ENCODE results near the gene MINDY4. TPM values are rescaled to one million over a fixed set of nuclear protein-coding genes. Genes with fewer than 3 reads are reported as not detected.

MINDY4 gene
- total and polyA plus RNA-seq, 2 of the 4 experiments (the other 2 are of a cell fraction) = 1.8 to 3.6 TPM

GRCh38 chr7:30824821-30825720 lies 53.9 kb downstream of the MINDY4 start:
- Histone ChIP-seq H3K27me3 (ENCODE audit: control insufficient read depth, insufficient read depth, low read length) (no peaks in the 10 kb centered on the region; the same call in 1 of the 2 replicates), H4K20me1 (ENCODE audit: insufficient read depth, low read length) (no peaks in the 10 kb centered on the region), H4K8ac (ENCODE audit: low read depth in 2 of 2, low read length in 2 of 2) (no peak overlapping the region), H3K56ac (ENCODE audit: extremely low read depth, insufficient read depth, low read length) (no peak overlapping the region), H2BK120ac (ENCODE audit: low read depth, low read length) (no peak overlapping the region), H3K4ac (ENCODE audit: low read depth, low read length) (no peak overlapping the region), H3K9ac (ENCODE audit: low read depth, low read length) (no peak overlapping the region), H3K18ac (ENCODE audit: low read depth, low read length) (no peak overlapping the region), H3K4me1 (ENCODE audit: control insufficient read depth, insufficient read depth, low read length) (no peaks in the 10 kb centered on the region), H2BK20ac (ENCODE audit: low read depth, low read length) (no peak overlapping the region), H3K23ac (ENCODE audit: low read depth, low read length) (no peak overlapping the region), H4K91ac (ENCODE audit: insufficient read depth, low read depth, low read length) (no peak overlapping the region), H2BK15ac (ENCODE audit: low read depth, low read length) (no peak overlapping the region), H2AK9ac (replicated peaks; ENCODE audit: low read depth, low read length, poor library complexity) (no peak overlapping the region), H3K9me1 (ENCODE audit: insufficient read depth, low read length) (no peaks in the 10 kb centered on the region; the same call in 1 of the 2 replicates), H3K27ac (ENCODE audit: insufficient read depth, low read length) (no peak overlapping the region), H3K4me2 (ENCODE audit: low read depth, low read length) (no peak overlapping the region), H3K9me3 (ENCODE audit: control insufficient read depth, insufficient read depth, low read length) (no peaks in the 10 kb centered on the region), H3K4me3 (ENCODE audit: insufficient read depth, low read depth, low read length) (no peak overlapping the region), H2BK5ac (ENCODE audit: low read depth, low read length, poor library complexity, severe bottlenecking) (no peak overlapping the region), H3K36me3 (ENCODE audit: control insufficient read depth, insufficient read depth, low read length) (no peaks in the 10 kb centered on the region), H2AFZ (replicated peaks; ENCODE audit: low read length, poor library complexity) (no peak overlapping the region), H3K79me1 (ENCODE audit: low read depth in 1 of 2, low read length in 2 of 2) (no peaks in the 10 kb centered on the region), H4K5ac (ENCODE audit: low read depth, low read length) (no peak overlapping the region), H2AK5ac (ENCODE audit: low read depth, low read length) (no peak overlapping the region), H3K14ac (replicated peaks; ENCODE audit: low read depth, low read length) (no peak overlapping the region)
- in situ Hi-C loops (cut with MboI; ENCODE audit: low sequenced_read_pairs) = no loop called here
- dilution Hi-C loops (cut with HindIII; ENCODE audit: low sequenced_read_pairs, unreplicated experiment) = no loop called here
- DNase-seq (no peak), ATAC-seq (ENCODE audit: low read depth) (no peak)
- ChIA-PET POLR2A (ENCODE audit: unreplicated experiment) (no interaction called here), CTCF (no interaction called here)
- intact Hi-C loops (cut with micrococcal nuclease) = no loop called here
- BruUV-seq (replicated peaks) = no TSS peak
- 100% methylated on average over 1 of the region's 6 CpGs; no CpG with 5 or more reads in 1 of the 2 experiments for WGBS, 2 experiments (ENCODE audit: extremely low coverage in 2 of 2, insufficient read length in 1 of 2)
- no peak for TF ChIP-seq SMC3 (IDR thresholded peaks at IDR 0.05; ENCODE audit: low read depth, low read length)
- TF ChIP-seq RCOR1 (IDR thresholded peaks at IDR 0.05; ENCODE audit: insufficient replicate concordance, low read length) = no peak
- no peak for TF ChIP-seq RFX5 (IDR thresholded peaks at IDR 0.05; ENCODE audit: low read depth, low read length)
- TF ChIP-seq RAD21 (IDR thresholded peaks at IDR 0.05; ENCODE audit: low read length) = no peak
- TF ChIP-seq CEBPB (IDR thresholded peaks at IDR 0.05; ENCODE audit: low read depth, low read length) = no peak
- no peak for TF ChIP-seq MXI1 (IDR thresholded peaks at IDR 0.05; ENCODE audit: borderline replicate concordance, low read depth, low read length)
- no peak for TF ChIP-seq MAZ (IDR thresholded peaks at IDR 0.05; ENCODE audit: borderline replicate concordance, low read depth, low read length)
- no peak for TF ChIP-seq MAFK (IDR thresholded peaks at IDR 0.05; ENCODE audit: low read depth, low read length)
- TF ChIP-seq, protein P1, sequence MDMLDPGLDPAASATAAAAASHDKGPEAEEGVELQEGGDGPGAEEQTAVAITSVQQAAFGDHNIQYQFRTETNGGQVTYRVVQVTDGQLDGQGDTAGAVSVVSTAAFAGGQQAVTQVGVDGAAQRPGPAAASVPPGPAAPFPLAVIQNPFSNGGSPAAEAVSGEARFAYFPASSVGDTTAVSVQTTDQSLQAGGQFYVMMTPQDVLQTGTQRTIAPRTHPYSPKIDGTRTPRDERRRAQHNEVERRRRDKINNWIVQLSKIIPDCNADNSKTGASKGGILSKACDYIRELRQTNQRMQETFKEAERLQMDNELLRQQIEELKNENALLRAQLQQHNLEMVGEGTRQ (IDR thresholded peaks at IDR 0.05; ENCODE audit: low read depth, low read length) = no peak
- no peak for TF ChIP-seq BHLHE40 (IDR thresholded peaks at IDR 0.05; ENCODE audit: low read depth, low read length)
- no peak for TF ChIP-seq NFE2L2 (IDR thresholded peaks at IDR 0.05; ENCODE audit: low read depth, low read length)
- TF ChIP-seq, protein P2, sequence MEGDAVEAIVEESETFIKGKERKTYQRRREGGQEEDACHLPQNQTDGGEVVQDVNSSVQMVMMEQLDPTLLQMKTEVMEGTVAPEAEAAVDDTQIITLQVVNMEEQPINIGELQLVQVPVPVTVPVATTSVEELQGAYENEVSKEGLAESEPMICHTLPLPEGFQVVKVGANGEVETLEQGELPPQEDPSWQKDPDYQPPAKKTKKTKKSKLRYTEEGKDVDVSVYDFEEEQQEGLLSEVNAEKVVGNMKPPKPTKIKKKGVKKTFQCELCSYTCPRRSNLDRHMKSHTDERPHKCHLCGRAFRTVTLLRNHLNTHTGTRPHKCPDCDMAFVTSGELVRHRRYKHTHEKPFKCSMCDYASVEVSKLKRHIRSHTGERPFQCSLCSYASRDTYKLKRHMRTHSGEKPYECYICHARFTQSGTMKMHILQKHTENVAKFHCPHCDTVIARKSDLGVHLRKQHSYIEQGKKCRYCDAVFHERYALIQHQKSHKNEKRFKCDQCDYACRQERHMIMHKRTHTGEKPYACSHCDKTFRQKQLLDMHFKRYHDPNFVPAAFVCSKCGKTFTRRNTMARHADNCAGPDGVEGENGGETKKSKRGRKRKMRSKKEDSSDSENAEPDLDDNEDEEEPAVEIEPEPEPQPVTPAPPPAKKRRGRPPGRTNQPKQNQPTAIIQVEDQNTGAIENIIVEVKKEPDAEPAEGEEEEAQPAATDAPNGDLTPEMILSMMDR (conservative IDR thresholded peaks at IDR 0.05; ENCODE audit: low read depth, low read length) = no peak
- TF ChIP-seq POLR2A (IDR thresholded peaks at IDR 0.05; ENCODE audit: low read depth, low read length) = no peak
- no peak for TF ChIP-seq FOS (IDR thresholded peaks at IDR 0.05; ENCODE audit: low read depth, low read length)
- no peak for TF ChIP-seq CHD1 (IDR thresholded peaks at IDR 0.05; ENCODE audit: low read depth, low read length)

Data from IMR-90 (cell line).